Activated naive CD8-positive, alpha-beta T cell treated with anti-CD3 and anti-CD28 coated beads for 36 hours (primary cell): ENCODE data around the gene LARGE1. TPM values are rescaled to one million over a fixed set of nuclear protein-coding genes. Genes with fewer than 3 reads are reported as not detected.

Source experiments
- DNase-seq: peaks from one replicate; pipeline ENCODE4 v3.0.0; 2021
- H3K27ac Mint-ChIP-seq: one replicate; pipeline ENCODE4 v1.8.0; 2022; ENCODE audit warnings: mild to moderate bottlenecking, moderate library complexity, mixed read lengths
- H3K27me3 Mint-ChIP-seq: one replicate; pipeline ENCODE4 v1.8.0; 2022; ENCODE audit warnings: mild to moderate bottlenecking, mixed read lengths
- H3K36me3 Mint-ChIP-seq: one replicate; pipeline ENCODE4 v1.8.0; 2021; ENCODE audit warnings: mild to moderate bottlenecking, mixed read lengths
- H3K4me1 Mint-ChIP-seq: one replicate; pipeline ENCODE4 v1.8.0; 2021; ENCODE audit warnings: mixed read lengths
- H3K4me3 Mint-ChIP-seq: one replicate; pipeline ENCODE4 v1.8.0; 2022; ENCODE audit warnings: mild to moderate bottlenecking, moderate library complexity, mixed read lengths
- H3K9me3 Mint-ChIP-seq: one replicate; pipeline ENCODE4 v1.8.0; 2022; ENCODE audit warnings: mixed read lengths
- total RNA-seq, 2 experiments: library from RNA; stranded (reverse); gene quantifications; one replicate each; pipeline ENCODE4 v1.2.3, GENCODE V29; 2021

LARGE1 gene
- total RNA-seq, 2 experiments from 2014 or later, result 0.28 to 0.93 TPM

GRCh38 chr22:33817512-33818127 is 102.7 kb downstream of the LARGE1 start:
- Mint-ChIP-seq H3K4me3 (no peak overlapping the region), H3K36me3 (no peaks in the 10 kb centered on the region), H3K27me3 (no peaks in the 10 kb centered on the region), H3K9me3 (peaks cover 1% of the 10 kb centered on the region), H3K4me1 (no peaks in the 10 kb centered on the region), H3K27ac (no peak overlapping the region)
- DNase-seq, result no peak

GRCh38 chr22:33812360-33812977 is 107.8 kb downstream of the LARGE1 start:
- Mint-ChIP-seq H3K4me1 (no peaks in the 10 kb centered on the region), H3K4me3 (no peak overlapping the region), H3K36me3 (no peaks in the 10 kb centered on the region), H3K9me3 (peaks cover 1% of the 10 kb centered on the region), H3K27ac (no peak overlapping the region), H3K27me3 (peaks cover 14% of the 10 kb centered on the region)
- DNase-seq, result no peak

GRCh38 chr22:33811686-33812085 is 108.6 kb downstream of the LARGE1 start:
- no peaks in the 10 kb centered on the region for H3K9me3 Mint-ChIP-seq
- no peak overlapping the region for H3K4me3 Mint-ChIP-seq
- no peak for DNase-seq
- no peaks in the 10 kb centered on the region for H3K4me1 Mint-ChIP-seq
- no peaks in the 10 kb centered on the region for H3K36me3 Mint-ChIP-seq
- no peak overlapping the region for H3K27ac Mint-ChIP-seq
- peaks cover 15% of the 10 kb centered on the region for H3K27me3 Mint-ChIP-seq

- H3K27ac Mint-ChIP-seq, result no peak overlapping the region
- H3K9me3 Mint-ChIP-seq, result no peaks in the 10 kb centered on the region
Measured at GRCh38 chr22:33811208-33811607, 109.1 kb downstream of the LARGE1 start.

GRCh38 chr22:33807470-33807869 is 112.8 kb downstream of the LARGE1 start:
- H3K36me3 Mint-ChIP-seq, result no peaks in the 10 kb centered on the region
- H3K27me3 Mint-ChIP-seq, result peaks cover 15% of the 10 kb centered on the region
- H3K27ac Mint-ChIP-seq, result no peak overlapping the region
- DNase-seq, result no peak
- peaks cover 1% of the 10 kb centered on the region for H3K9me3 Mint-ChIP-seq
- no peak overlapping the region for H3K4me3 Mint-ChIP-seq
- H3K4me1 Mint-ChIP-seq, result no peaks in the 10 kb centered on the region

More at GRCh38 chr22:33811208-33811607, 109.1 kb downstream of the LARGE1 start:
- H3K27me3 Mint-ChIP-seq, result peaks cover 15% of the 10 kb centered on the region
- H3K36me3 Mint-ChIP-seq, result no peaks in the 10 kb centered on the region
- H3K4me1 Mint-ChIP-seq, result no peaks in the 10 kb centered on the region
- H3K4me3 Mint-ChIP-seq, result no peak overlapping the region
- no peak for DNase-seq

- Mint-ChIP-seq H3K4me3 (no peak overlapping the region), H3K36me3 (no peaks in the 10 kb centered on the region), H3K4me1 (no peaks in the 10 kb centered on the region), H3K27me3 (peaks cover 11% of the 10 kb centered on the region), H3K27ac (no peak overlapping the region), H3K9me3 (peaks cover 1% of the 10 kb centered on the region)
- DNase-seq, result no peak
Measured at GRCh38 chr22:33806191-33806590, 114.1 kb downstream of the LARGE1 start.

GRCh38 chr22:33803371-33804282 is 116.6 kb downstream of the LARGE1 start:
- peaks cover 3% of the 10 kb centered on the region for H3K9me3 Mint-ChIP-seq
- H3K4me1 Mint-ChIP-seq, result no peaks in the 10 kb centered on the region
- H3K27ac Mint-ChIP-seq, result no peak overlapping the region
- H3K36me3 Mint-ChIP-seq, result no peaks in the 10 kb centered on the region
- no peak overlapping the region for H3K4me3 Mint-ChIP-seq
- H3K27me3 Mint-ChIP-seq, result peaks cover 11% of the 10 kb centered on the region
- no peak for DNase-seq

- no peaks in the 10 kb centered on the region for H3K4me1 Mint-ChIP-seq
- H3K36me3 Mint-ChIP-seq, result peaks cover 2% of the 10 kb centered on the region
- H3K4me3 Mint-ChIP-seq, result no peak overlapping the region
- no peak overlapping the region for H3K27ac Mint-ChIP-seq
- peaks cover 7% of the 10 kb centered on the region for H3K27me3 Mint-ChIP-seq
- peaks cover 9% of the 10 kb centered on the region for H3K9me3 Mint-ChIP-seq
- DNase-seq, result no peak
Measured at GRCh38 chr22:33798401-33798800, 121.9 kb downstream of the LARGE1 start.

- peaks cover 2% of the 10 kb centered on the region for H3K36me3 Mint-ChIP-seq
- no peak for DNase-seq
- H3K9me3 Mint-ChIP-seq, result peaks cover 10% of the 10 kb centered on the region
- H3K4me3 Mint-ChIP-seq, result no peak overlapping the region
- peaks cover 20% of the 10 kb centered on the region for H3K27me3 Mint-ChIP-seq
- no peak overlapping the region for H3K27ac Mint-ChIP-seq
- peaks cover 4% of the 10 kb centered on the region for H3K4me1 Mint-ChIP-seq
Measured at GRCh38 chr22:33796494-33796893, 123.8 kb downstream of the LARGE1 start.

GRCh38 chr22:33793475-33793874 is 126.8 kb downstream of the LARGE1 start:
- Mint-ChIP-seq H3K9me3 (peaks cover 14% of the 10 kb centered on the region), H3K4me1 (peaks cover 6% of the 10 kb centered on the region), H3K36me3 (peaks cover 4% of the 10 kb centered on the region), H3K4me3 (no peak overlapping the region), H3K27me3 (peaks cover 21% of the 10 kb centered on the region), H3K27ac (no peak overlapping the region)
- no peak for DNase-seq

- Mint-ChIP-seq H3K9me3 (peaks cover 20% of the 10 kb centered on the region), H3K4me3 (no peak overlapping the region), H3K4me1 (peaks cover 6% of the 10 kb centered on the region), H3K27me3 (peaks cover 21% of the 10 kb centered on the region), H3K36me3 (peaks cover 8% of the 10 kb centered on the region), H3K27ac (no peak overlapping the region)
- no peak for DNase-seq
Measured at GRCh38 chr22:33792832-33793231, 127.4 kb downstream of the LARGE1 start.

- peak; percentile 3 for DNase-seq
- Mint-ChIP-seq H3K27ac (peak overlapping the region; percentile 34), H3K9me3 (peaks cover 18% of the 10 kb centered on the region), H3K4me1 (peaks cover 6% of the 10 kb centered on the region), H3K4me3 (no peak overlapping the region), H3K36me3 (peaks cover 6% of the 10 kb centered on the region), H3K27me3 (peaks cover 14% of the 10 kb centered on the region)
Measured at GRCh38 chr22:33789690-33790253, 130.5 kb downstream of the LARGE1 start.

- no peak for DNase-seq
- no peak overlapping the region for H3K27ac Mint-ChIP-seq
- no peak overlapping the region for H3K4me3 Mint-ChIP-seq
- H3K4me1 Mint-ChIP-seq, result peaks cover 6% of the 10 kb centered on the region
- H3K27me3 Mint-ChIP-seq, result peaks cover 13% of the 10 kb centered on the region
- peaks cover 6% of the 10 kb centered on the region for H3K36me3 Mint-ChIP-seq
- H3K9me3 Mint-ChIP-seq, result peaks cover 17% of the 10 kb centered on the region
Measured at GRCh38 chr22:33788927-33789326, 131.3 kb downstream of the LARGE1 start.

GRCh38 chr22:33787645-33788456 is 132.4 kb downstream of the LARGE1 start:
- Mint-ChIP-seq H3K4me1 (peaks cover 6% of the 10 kb centered on the region), H3K27me3 (peaks cover 13% of the 10 kb centered on the region), H3K9me3 (peaks cover 19% of the 10 kb centered on the region), H3K36me3 (peaks cover 6% of the 10 kb centered on the region), H3K27ac (no peak overlapping the region), H3K4me3 (no peak overlapping the region)
- no peak for DNase-seq
